SK-N-SH (cell line): ENCODE data around the gene GSTO1. TPM values are rescaled to one million over a fixed set of nuclear protein-coding genes. Genes with fewer than 3 reads are reported as not detected.

Experiments
- CTCF ChIA-PET: fragments of 300-600, 350-600 bp; formaldehyde crosslinking; extraction: SDS; loops from one replicate; lab custom pipeline; 2021; lab: Yijun Ruan, JAX
- POLR2A ChIA-PET: fragments of 350-600 bp; sonication (Branson Sonifier 250); formaldehyde crosslinking; extraction: SDS; loops from one replicate; lab custom pipeline; 2020; ENCODE audit warnings: antibody characterized with exemption, inconsistent platforms; lab: Yijun Ruan, JAX
- DNase-seq: peaks from one replicate; pipeline ENCODE4 v3.0.0; 2012
- H2AFZ ChIP-seq: fragments of 200-600 bp; sonication (generic); 2 replicates; pipeline ENCODE4 v1.8.1; 2016; ENCODE audit warnings: antibody characterized with exemption, mild to moderate bottlenecking, low read depth
- H3F3A ChIP-seq: fragments of 200-600 bp; sonication (generic); replicated peaks from 2 replicates; pipeline ENCODE3; 2016; ENCODE audit warnings: antibody characterized with exemption, mild to moderate bottlenecking; ENCODE audit not compliant: insufficient read depth
- H3K27ac ChIP-seq, 2 experiments: fragments of 200-500 bp in 1 of 2; fragments of 200-600 bp in 1 of 2; sonication (Bioruptor generic) in 1 of 2; sonication (generic), shearing (Covaris generic) in 1 of 2; 2 replicates each; pipeline versions ENCODE4 v1.5.1 to v1.6.1; 2014 to 2016; ENCODE audit warnings: low read depth in 2 of 2, inconsistent platforms in 1 of 2, low read length in 1 of 2, mild to moderate bottlenecking in 1 of 2, mixed read lengths in 1 of 2
- H3K27me3 ChIP-seq: fragments of 200-600 bp; sonication (generic), shearing (Covaris generic); 2 replicates; pipeline ENCODE4 v1.6.1; 2016; ENCODE audit warnings: mixed run types; ENCODE audit not compliant: insufficient read depth
- H3K36me3 ChIP-seq, 2 experiments: fragments of 200-500 bp in 1 of 2; fragments of 200-600 bp in 1 of 2; sonication (Bioruptor generic) in 1 of 2; sonication (generic) in 1 of 2; replicated peaks in 1 of 2; 2 replicates each; pipeline versions ENCODE3 to v1.5.1; 2014 to 2016; ENCODE audit warnings: low read length in 1 of 2, mild to moderate bottlenecking in 1 of 2; ENCODE audit not compliant: insufficient read depth in 2 of 2, control insufficient read depth in 1 of 2
- H3K4me1 ChIP-seq, 2 experiments: fragments of 200-500 bp in 1 of 2; fragments of 200-600 bp in 1 of 2; sonication (Bioruptor generic) in 1 of 2; sonication (generic), shearing (Covaris generic) in 1 of 2; 2 replicates each; pipeline versions ENCODE4 v1.5.1 to v1.6.1; 2014 to 2016; ENCODE audit warnings: low read depth in 1 of 2, low read length in 1 of 2, mixed run types in 1 of 2; ENCODE audit not compliant: insufficient read depth in 2 of 2, control insufficient read depth in 1 of 2
- H3K4me2 ChIP-seq: fragments of 200-600 bp; sonication (generic), shearing (Covaris generic); 2 replicates; pipeline ENCODE4 v1.6.1; 2017; ENCODE audit warnings: mixed run types
- H3K4me3 ChIP-seq, 2 experiments: fragments of 200-500 bp in 1 of 2; fragments of 200-600 bp in 1 of 2; sonication (Bioruptor generic) in 1 of 2; sonication (generic), shearing (Covaris generic) in 1 of 2; 2 replicates each; pipeline versions ENCODE4 v1.5.1 to v1.8.1; 2014 to 2016; ENCODE audit warnings: low read depth in 2 of 2, inconsistent platforms in 1 of 2, low read length in 1 of 2, mild to moderate bottlenecking in 1 of 2, mixed read lengths in 1 of 2, moderate library complexity in 1 of 2
- H3K79me2 ChIP-seq: fragments of 200-600 bp; sonication (generic); 2 replicates; pipeline ENCODE4 v1.8.1; 2017; ENCODE audit warnings: mild to moderate bottlenecking; ENCODE audit not compliant: insufficient read depth
- H3K9ac ChIP-seq: fragments of 200-600 bp; sonication (generic); 2 replicates; pipeline ENCODE4 v1.6.1; 2017; ENCODE audit warnings: mixed run types
- H3K9me2 ChIP-seq: fragments of 200-600 bp; sonication (generic); 2 replicates; pipeline ENCODE4 v1.6.1; 2017; ENCODE audit warnings: mixed run types
- H3K9me3 ChIP-seq: fragments of 200-600 bp; sonication (generic); 2 replicates; pipeline ENCODE4 v1.6.1; 2017; ENCODE audit warnings: mixed run types, mild to moderate bottlenecking, moderate library complexity
- H4K20me1 ChIP-seq: fragments of 200-600 bp; sonication (generic); 2 replicates; pipeline ENCODE4 v1.6.1; 2017; ENCODE audit warnings: mild to moderate bottlenecking, mixed run types; ENCODE audit not compliant: insufficient read depth
- ELF1 ChIP-seq: IDR thresholded peaks from 2 replicates; pipeline ENCODE4 v1.4.0; 2012
- EZH2phosphoT487 ChIP-seq: fragments of 200-600 bp; sonication (generic); IDR thresholded peaks from 2 replicates; pipeline ENCODE4 v1.6.1; 2017; ENCODE audit warnings: low read depth, mixed run types, mild to moderate bottlenecking, antibody characterized with exemption, moderate library complexity, borderline replicate concordance
- FOSL2 ChIP-seq: IDR thresholded peaks from 2 replicates; pipeline ENCODE4 v1.4.0; 2012; ENCODE audit warnings: low read depth, mild to moderate bottlenecking, moderate library complexity, borderline replicate concordance
- GABPA ChIP-seq: IDR thresholded peaks from 2 replicates; pipeline ENCODE4 v1.4.0; 2012; ENCODE audit warnings: low read depth, mild to moderate bottlenecking
- NFIC ChIP-seq: IDR thresholded peaks from 2 replicates; pipeline ENCODE4 v1.4.0; 2012; ENCODE audit warnings: borderline replicate concordance
- POLR2AphosphoS5 ChIP-seq: IDR thresholded peaks from 2 replicates; pipeline ENCODE4 v1.6.1; 2012; ENCODE audit warnings: low read depth, low read length
- RAD21 ChIP-seq: IDR thresholded peaks from 2 replicates; pipeline ENCODE4 v1.6.1; 2012; ENCODE audit warnings: mild to moderate bottlenecking, low read length
- RXRA ChIP-seq: IDR thresholded peaks from 2 replicates; pipeline ENCODE4 v1.4.0; 2012; ENCODE audit warnings: low read depth, mild to moderate bottlenecking, borderline replicate concordance
- TAF1 ChIP-seq: IDR thresholded peaks from 2 replicates; pipeline ENCODE4 v1.6.1; 2012; ENCODE audit warnings: low read depth, mild to moderate bottlenecking, low read length, moderate library complexity, borderline replicate concordance
- WGBS: methylation state at CpG from one replicate; pipeline ENCODE4 v1.1.6; 2017; ENCODE audit warnings: low lambda C conversion rate; 5-methylcytosine and 5-hydroxymethylcytosine counted together
- polyA plus RNA-seq, 3 experiments: library from polyadenylated mRNA; depleted of rRNA; stranded (reverse); fragments of >200 nt; gene quantifications; 2 replicates each; pipeline ENCODE4 v1.2.3, GENCODE V29; 2012

The GSTO1 gene
- polyA plus RNA-seq, 1 of the 3 experiments (the other 2 are of a cell fraction) = 126 TPM

GRCh38 chr10:104255311-104255981, 754 bp downstream of the GSTO1 start:
- no peaks in the 10 kb centered on the region for H3K9me2 ChIP-seq
- POLR2A ChIA-PET = interaction anchor here (1.3 to 1.8 kb wide), 3 partner anchors 14 to 22 kb away, joined by 3 to 10 read pairs (median 4); partner anchors contain the start of gene GSTO2
- CTCF ChIA-PET = interaction anchor here (0.9 to 4.9 kb wide), 7 partner anchors 8 to 134 kb away, joined by 3 to 28 read pairs (median 6); partner anchors contain the start of gene SFR1
- peaks cover 11 to 28% of the 10 kb centered on the region in 2 experiments for H3K4me1 ChIP-seq
- peaks cover 41% of the 10 kb centered on the region for H3F3A ChIP-seq
- peak; percentile 41 for DNase-seq
- H3K27ac ChIP-seq = peak overlapping the region; percentile 89 to 93
- H2AFZ ChIP-seq = 0 out of 2 replicates have a peak overlapping the region, but pooled peaks have one; percentile 96
- H3K4me3 ChIP-seq = peak overlapping the region; percentile 87 to 90
- no peaks in the 10 kb centered on the region for H3K9me3 ChIP-seq
- peaks cover 30 to 37% of the 10 kb centered on the region in 2 experiments for H3K36me3 ChIP-seq
- H3K79me2 ChIP-seq = peaks cover 57% of the 10 kb centered on the region
- 5% methylated on average over 12 of the region's 12 CpGs for WGBS
- no peaks in the 10 kb centered on the region for H3K27me3 ChIP-seq
- H3K4me2 ChIP-seq = peak overlapping the region; percentile 83
- peak overlapping the region; percentile 95 for H3K9ac ChIP-seq
- peak; percentile 31; the same call in 1 of the 2 replicates for TF ChIP-seq TAF1
- TF ChIP-seq RAD21 = no peak
- no peak for TF ChIP-seq GABPA
- no peak for TF ChIP-seq RXRA
- no peak for TF ChIP-seq EZH2phosphoT487
- TF ChIP-seq POLR2AphosphoS5 = peak; percentile 18; the same call in 1 of the 2 replicates
- peaks cover 16% of the 10 kb centered on the region for H4K20me1 ChIP-seq

- peak; percentile 23 for DNase-seq
- Histone ChIP-seq H3K79me2 (peaks cover 63% of the 10 kb centered on the region), H3K9me3 (no peaks in the 10 kb centered on the region), H3K36me3 (peaks cover 40 to 41% of the 10 kb centered on the region in 2 experiments), H3F3A (peaks cover 49% of the 10 kb centered on the region), H3K4me1 (peaks cover 14 to 34% of the 10 kb centered on the region in 2 experiments), H3K4me3 (peak overlapping the region; percentile 87 to 90; a peak in 3 of 4 replicates), H3K4me2 (peak overlapping the region; percentile 83), H3K27ac (peak overlapping the region; percentile 89 to 93), H3K9me2 (no peaks in the 10 kb centered on the region), H3K9ac (peak overlapping the region; percentile 95), H4K20me1 (peaks cover 17% of the 10 kb centered on the region)
- ChIA-PET CTCF (interaction anchor here (0.7 to 4.9 kb wide), 4 partner anchors 11 to 461 kb away, joined by 3 to 28 read pairs (median 6); no protein-coding TSS in a partner anchor), POLR2A (interaction anchor here (0.6 to 1.3 kb wide), 2 partner anchors 23 to 29 kb away, joined by 3 read pairs; no protein-coding TSS in a partner anchor)
- 8% methylated on average over 1 of the region's 1 CpG for WGBS
- TF ChIP-seq NFIC (peak; percentile 78; the same call in 1 of the 2 replicates), ELF1 (no peak), FOSL2 (no peak)
- TF ChIP-seq, all 33 proteins: peak for 1
- Histone ChIP-seq H2AFZ (no peak overlapping the region), H3K27me3 (no peaks in the 10 kb centered on the region)
Measured at GRCh38 chr10:104256335-104256961, 1.8 kb downstream of the GSTO1 start.
